ENCODE data around the gene NDUFAF5. TPM values are rescaled to one million over a fixed set of nuclear protein-coding genes. Genes with fewer than 3 reads are reported as not detected.

Gene NDUFAF5
- total and polyA plus RNA-seq, 2 of the 8 experiments (the other 6 are each of a cell fraction or from before 2014, with no cell fraction given): 11.8 to 32.3 TPM

GRCh38 chr20:13817342-13817741, 32.5 kb downstream of the NDUFAF5 start:
- H3K79me1 ChIP-seq (ENCODE audit: low read depth, low read length): no peaks in the 10 kb centered on the region
- no peak for TF ChIP-seq EZH2 (IDR thresholded peaks at IDR 0.05; ENCODE audit: low read depth, low read length, severe bottlenecking)
- H4K8ac ChIP-seq (ENCODE audit: extremely low read depth, insufficient read depth, low read length): no peak overlapping the region
- FAIRE-seq: no peak
- H4K5ac ChIP-seq (ENCODE audit: insufficient read length, low read depth, low read length): no peak overlapping the region
- H4K91ac ChIP-seq (replicated peaks; ENCODE audit: insufficient read length, low read length): no peak overlapping the region
- H3K4me1 ChIP-seq (replicated peaks in 1 of 4; ENCODE audit: control insufficient read depth in 3 of 4, insufficient read depth in 4 of 4, low read length in 3 of 4): no peaks in the 10 kb centered on the region
- no peak overlapping the region for H3K4ac ChIP-seq (replicated peaks; ENCODE audit: insufficient read length, low read depth, low read length)
- H3K56ac ChIP-seq (replicated peaks; ENCODE audit: insufficient read length, low read depth, low read length): no peak overlapping the region
- no peak overlapping the region for H2BK120ac ChIP-seq (replicated peaks; ENCODE audit: low read depth, low read length)
- H3K23me2 ChIP-seq (ENCODE audit: low read depth, low read length): no peaks in the 10 kb centered on the region
- H3K18ac ChIP-seq (ENCODE audit: extremely low read depth, low read length): no peak overlapping the region
- no peak overlapping the region for H2BK5ac ChIP-seq (ENCODE audit: low read depth, low read length)
- no peak overlapping the region for H2BK15ac ChIP-seq (ENCODE audit: low read length)
- no peak overlapping the region for H2BK12ac ChIP-seq (ENCODE audit: low read depth, low read length)
- H4K20me1 ChIP-seq (replicated peaks in 1 of 2; ENCODE audit: control insufficient read depth in 1 of 2, insufficient read depth in 2 of 2, low read length in 2 of 2): no peaks in the 10 kb centered on the region
- POLR2A ChIA-PET (ENCODE audit: partially characterized antibody): interaction anchor here (1.0 to 1.2 kb wide), 2 partner anchors 32 to 36 kb away, joined by 3 read pairs; partner anchors contain the start of genes ESF1 and NDUFAF5
- no peak overlapping the region for H2BK20ac ChIP-seq (ENCODE audit: low read length)
- no peaks in the 10 kb centered on the region for H3K79me2 ChIP-seq (ENCODE audit: control insufficient read depth in 1 of 2, insufficient read depth in 2 of 2, low read length in 2 of 2)
- no peaks in the 10 kb centered on the region for H3K9me3 ChIP-seq (ENCODE audit: insufficient read depth in 2 of 2, low read depth in 1 of 2, low read length in 1 of 2)
- no peak overlapping the region for H3K9ac ChIP-seq (replicated peaks in 1 of 4; ENCODE audit: extremely low read depth in 1 of 4, low read depth in 3 of 4, low read length in 3 of 4)
- no peak overlapping the region for H2AFZ ChIP-seq (ENCODE audit: low read length)
- no peak for DNase-seq (ENCODE audit: low read depth in 1 of 2, low spot score in 2 of 2)
- no peak overlapping the region for H3K14ac ChIP-seq (ENCODE audit: insufficient read length)
- H3K36me3 ChIP-seq (ENCODE audit: control insufficient read depth in 2 of 4, insufficient read depth in 4 of 4, low read length in 3 of 4): peaks cover 8 to 46% (median 33%) of the 10 kb centered on the region in 4 experiments
- no peaks in the 10 kb centered on the region for H3K27me3 ChIP-seq (replicated peaks in 1 of 4; ENCODE audit: control insufficient read depth in 3 of 4, extremely low read depth in 1 of 4, insufficient read depth in 3 of 4, low read length in 3 of 4)
- H3K23ac ChIP-seq (ENCODE audit: insufficient read length): no peak overlapping the region
- no peak overlapping the region for H2AK5ac ChIP-seq (ENCODE audit: low read depth, low read length)
- no peak overlapping the region for H3K4me3 ChIP-seq (ENCODE audit: extremely low read depth in 1 of 4, insufficient read depth in 2 of 4, low read depth in 3 of 4, low read length in 4 of 4)
- CTCF ChIA-PET (ENCODE audit: partially characterized antibody): interaction anchor here (0.6 to 5.6 kb wide), 5 partner anchors 12 to 237 kb away, joined by 3 to 60 read pairs (median 6); no protein-coding TSS in a partner anchor
- no peak overlapping the region for H3K4me2 ChIP-seq (ENCODE audit: insufficient read depth in 1 of 2, low read depth in 2 of 2, low read length in 2 of 2)
- H3K27ac ChIP-seq (ENCODE audit: low read depth, low read length): no peak overlapping the region
